NCI-H748 (cell line): ENCODE data around the gene BCLAF3.

ENCODE experiments used
- DNase-seq: peaks from one replicate; lab custom pipeline; 2025; ENCODE audit not compliant: unreplicated experiment; lab: John Stamatoyannopoulos, UW

The BCLAF3 gene

GRCh38 chrX:19968276-19968675, 22.6 kb downstream of the BCLAF3 start:
- DNase-seq, result no peak

GRCh38 chrX:19966056-19966455, 24.8 kb downstream of the BCLAF3 start:
- no peak for DNase-seq

GRCh38 chrX:19964017-19964710, 26.7 kb downstream of the BCLAF3 start:
- no peak for DNase-seq

GRCh38 chrX:19960913-19961312, 29.9 kb downstream of the BCLAF3 start:
- DNase-seq, result no peak

- no peak for DNase-seq
These were observed 32.0 kb downstream of the BCLAF3 start for GRCh38 chrX:19958552-19959486.

GRCh38 chrX:19956923-19957322, 33.9 kb downstream of the BCLAF3 start:
- DNase-seq, result no peak

- no peak for DNase-seq
These were observed 34.6 kb downstream of the BCLAF3 start for GRCh38 chrX:19956306-19956705.

- no peak for DNase-seq
These were observed 35.6 kb downstream of the BCLAF3 start for GRCh38 chrX:19955306-19955705.

- DNase-seq, result no peak
These were observed 36.3 kb downstream of the BCLAF3 start for GRCh38 chrX:19954335-19955096.

- DNase-seq, result no peak
These were observed 37.7 kb downstream of the BCLAF3 start for GRCh38 chrX:19953145-19953544.

- DNase-seq, result no peak
These were observed 41.5 kb downstream of the BCLAF3 start for GRCh38 chrX:19949340-19949739.

- DNase-seq, result no peak
These were observed 43.2 kb downstream of the BCLAF3 start for GRCh38 chrX:19947612-19948011.
